Left ventricle myocardium superior (tissue), 1 donor: Measurements from ENCODE around the gene ACSL4. TPM values are rescaled to one million over a fixed set of nuclear protein-coding genes. Genes with fewer than 3 reads are reported as not detected.

ENCODE experiments used
- ATAC-seq: fragments of 200-7000 bp; cut with Tn5 transposase; one replicate; pipeline ENCODE4 v1.9.1; 2020; ENCODE audit warnings: mild to moderate bottlenecking, moderate library complexity
- DNase-seq: peaks from one replicate; pipeline ENCODE4 v3.0.0-alpha.2; 2020
- intact Hi-C: fragments of 100-400 bp; cut with micrococcal nuclease; formaldehyde crosslinking; loops from one replicate; pipeline ENCODE4 v1.11.0; 2022
- total RNA-seq: library from RNA; stranded (reverse); fragmentation: NEBNext Ultra II Directional; extraction: Animal tissue kit (Norgen Biotek cat#: 25700); gene quantifications from one replicate; pipeline ENCODE4 v1.2.1, GENCODE V29; 2021
- donor health status: DM: no; HTN: yes; CAD: no; lungs with severe emphysema.

Gene ACSL4
- total RNA-seq, 1 donor from 2014 or later: 33.0 TPM

GRCh38 chrX:109624641-109625616, 108.1 kb downstream of the ACSL4 start, which contains the start of gene KCNE5:
Gene KCNE5 (minus strand): TSS chrX:109625172. CDS start chrX:109625020, 152 bp downstream.
- ATAC-seq: no peak
- intact Hi-C loops: no loop called here
- peak; percentile 27 for DNase-seq

- DNase-seq: peak; percentile 44
Observed at GRCh38 chrX:109623997-109624396, 109.1 kb downstream of the ACSL4 start.

GRCh38 chrX:109622270-109622669, 110.8 kb downstream of the ACSL4 start:
- DNase-seq: peak; percentile 48
- intact Hi-C loops: no loop called here
- ATAC-seq: peak; percentile 74

More at GRCh38 chrX:109623997-109624396, 109.1 kb downstream of the ACSL4 start:
- peak; percentile 74 for ATAC-seq
- intact Hi-C loops: no loop called here

- intact Hi-C loops: no loop called here
- no peak for DNase-seq
- no peak for ATAC-seq
Observed at GRCh38 chrX:109619771-109620170, 113.3 kb downstream of the ACSL4 start.

GRCh38 chrX:109614951-109615350, 118.1 kb downstream of the ACSL4 start:
- ATAC-seq: no peak
- intact Hi-C loops: no loop called here
- no peak for DNase-seq

- ATAC-seq (no peak), DNase-seq (no peak)
- intact Hi-C loops: no loop called here
Observed at GRCh38 chrX:109601486-109601885, 131.6 kb downstream of the ACSL4 start.

- ATAC-seq (peak; percentile 64), DNase-seq (peak; percentile 53)
- intact Hi-C loops: no loop called here
Observed at GRCh38 chrX:109600237-109600651, 132.8 kb downstream of the ACSL4 start.

- intact Hi-C loops: no loop called here
- DNase-seq (no peak), ATAC-seq (no peak)
Observed at GRCh38 chrX:109596015-109596414, 137.0 kb downstream of the ACSL4 start.

Other genes with a start within 250 kb of the ACSL4 start
- 1.5 TPM for gene NXT2, start 196.4 kb downstream of the ACSL4 start, total RNA-seq
- gene KCNE5, start 108.1 kb downstream of the ACSL4 start, total RNA-seq: not detected